HCT116 (cell line): Measurements from ENCODE around the gene PPEF1.

ENCODE experiments used
- CEBPB ChIP-seq: IDR thresholded peaks from 2 replicates; pipeline ENCODE4 v1.6.1; 2012; ENCODE audit warnings: low read depth
- EGR1 ChIP-seq: IDR thresholded peaks from 2 replicates; pipeline ENCODE4 v1.6.1; 2012; ENCODE audit warnings: low read depth
- MAX ChIP-seq: IDR thresholded peaks from 2 replicates; pipeline ENCODE4 v1.6.1; 2012
- POLR2A ChIP-seq: IDR thresholded peaks from 2 replicates; pipeline ENCODE4 v1.7.0; 2011; ENCODE audit warnings: borderline replicate concordance; ENCODE audit not compliant: insufficient read depth, insufficient read length; ENCODE audit errors: extremely low read depth
- POLR2AphosphoS5 ChIP-seq: IDR thresholded peaks from 2 replicates; pipeline ENCODE4 v1.6.1; 2011; ENCODE audit warnings: mild to moderate bottlenecking, low read depth, low read length, moderate library complexity
- RAD21 ChIP-seq: IDR thresholded peaks from 2 replicates; pipeline ENCODE4 v1.6.1; 2012; ENCODE audit warnings: low read depth, mild to moderate bottlenecking
- SP1 ChIP-seq: IDR thresholded peaks from 2 replicates; pipeline ENCODE4 v1.6.1; 2012; ENCODE audit warnings: low read depth
- SRF ChIP-seq: IDR thresholded peaks from 2 replicates; pipeline ENCODE4 v1.6.1; 2012; ENCODE audit warnings: low read depth
- YY1 ChIP-seq: IDR thresholded peaks from 2 replicates; pipeline ENCODE4 v1.6.1; 2011; ENCODE audit warnings: low read length, low read depth, moderate library complexity, mild to moderate bottlenecking; ENCODE audit not compliant: insufficient replicate concordance; ENCODE audit errors: extremely low read depth
- TF ChIP-seq, protein P1 (sequence below), 3 experiments: fragments of 200-600 bp in 1 of 3; sonication (generic) in 1 of 3; IDR thresholded peaks in 2 of 3; conservative IDR thresholded peaks in 1 of 3; 2 replicates each; pipeline ENCODE4 v1.5.1; 2012 to 2017; ENCODE audit warnings: low read depth in 2 of 3, low read length in 2 of 3, antibody characterized with exemption in 1 of 3, borderline replicate concordance in 1 of 3, control low read depth in 1 of 3, mild to moderate bottlenecking in 1 of 3, mixed read lengths in 1 of 3, mixed run types in 1 of 3, moderate library complexity in 1 of 3; ENCODE audit not compliant: insufficient read depth in 1 of 3
- TF ChIP-seq, protein P2 (sequence below): IDR thresholded peaks from 2 replicates; pipeline ENCODE4 v1.6.1; 2012

DNA sequence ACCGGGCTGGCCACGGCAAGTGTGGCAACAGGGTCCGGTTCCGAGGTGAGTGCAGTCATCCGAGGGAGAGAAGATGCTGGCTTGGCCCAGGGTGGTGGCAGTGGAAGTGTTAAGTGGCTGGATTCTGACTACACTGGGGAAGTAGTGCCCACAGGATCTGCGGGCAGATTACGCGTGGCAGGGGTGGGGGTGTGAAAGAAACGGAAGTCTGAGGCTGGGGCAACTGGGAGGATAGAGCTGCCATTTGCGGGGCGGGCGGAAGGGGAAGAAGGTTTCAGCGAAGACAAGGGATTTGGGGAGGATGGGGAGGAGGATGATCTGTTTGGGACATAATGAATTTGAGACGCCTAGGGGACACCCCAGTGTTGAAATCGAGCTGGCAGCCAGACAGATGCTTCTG is 40.8 kb upstream of the PPEF1 start:
- no peak for TF ChIP-seq EGR1
- TF ChIP-seq CEBPB, result no peak
- TF ChIP-seq POLR2A, result no peak
- TF ChIP-seq YY1, result no peak
- TF ChIP-seq, protein P1, sequence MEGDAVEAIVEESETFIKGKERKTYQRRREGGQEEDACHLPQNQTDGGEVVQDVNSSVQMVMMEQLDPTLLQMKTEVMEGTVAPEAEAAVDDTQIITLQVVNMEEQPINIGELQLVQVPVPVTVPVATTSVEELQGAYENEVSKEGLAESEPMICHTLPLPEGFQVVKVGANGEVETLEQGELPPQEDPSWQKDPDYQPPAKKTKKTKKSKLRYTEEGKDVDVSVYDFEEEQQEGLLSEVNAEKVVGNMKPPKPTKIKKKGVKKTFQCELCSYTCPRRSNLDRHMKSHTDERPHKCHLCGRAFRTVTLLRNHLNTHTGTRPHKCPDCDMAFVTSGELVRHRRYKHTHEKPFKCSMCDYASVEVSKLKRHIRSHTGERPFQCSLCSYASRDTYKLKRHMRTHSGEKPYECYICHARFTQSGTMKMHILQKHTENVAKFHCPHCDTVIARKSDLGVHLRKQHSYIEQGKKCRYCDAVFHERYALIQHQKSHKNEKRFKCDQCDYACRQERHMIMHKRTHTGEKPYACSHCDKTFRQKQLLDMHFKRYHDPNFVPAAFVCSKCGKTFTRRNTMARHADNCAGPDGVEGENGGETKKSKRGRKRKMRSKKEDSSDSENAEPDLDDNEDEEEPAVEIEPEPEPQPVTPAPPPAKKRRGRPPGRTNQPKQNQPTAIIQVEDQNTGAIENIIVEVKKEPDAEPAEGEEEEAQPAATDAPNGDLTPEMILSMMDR (IDR thresholded peaks at IDR 0.05 in 2 of 3, conservative IDR thresholded peaks at IDR 0.05 in 1 of 3; ENCODE audit: borderline replicate concordance in 1 of 3, insufficient read depth in 1 of 3, low read depth in 2 of 3, low read length in 2 of 3), result no peak
- no peak for TF ChIP-seq POLR2AphosphoS5
- TF ChIP-seq, protein P2, sequence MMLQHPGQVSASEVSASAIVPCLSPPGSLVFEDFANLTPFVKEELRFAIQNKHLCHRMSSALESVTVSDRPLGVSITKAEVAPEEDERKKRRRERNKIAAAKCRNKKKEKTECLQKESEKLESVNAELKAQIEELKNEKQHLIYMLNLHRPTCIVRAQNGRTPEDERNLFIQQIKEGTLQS, result no peak
- no peak for TF ChIP-seq RAD21
- no peak for TF ChIP-seq SP1
- TF ChIP-seq MAX, result no peak
- no peak for TF ChIP-seq SRF
